Fibroblast of lung (primary cell): ENCODE measurements around the gene OR2A1. TPM values are rescaled to one million over a fixed set of nuclear protein-coding genes. Genes with fewer than 3 reads are reported as not detected.
"Not testable (repeated sequence)": the region's sequence is repeated elsewhere in the genome, so short reads cannot be mapped to it uniquely, and the experiment has no call there.

Experiments
- DNase-seq, 2 donors: peaks; one replicate each; pipeline versions ENCODE4 v3.0.0 to v3.0.0-alpha.2; 2010; ENCODE audit warnings: low read depth in 2 of 2
- H2AFZ ChIP-seq: 2 replicates; pipeline ENCODE4 v1.5.1; 2012; ENCODE audit warnings: low read length, control low read depth, inconsistent platforms
- H3K27ac ChIP-seq: 2 replicates; pipeline ENCODE4 v1.5.1; 2011; ENCODE audit warnings: low read length, control low read depth; ENCODE audit not compliant: insufficient read depth
- H3K27me3 ChIP-seq: 2 replicates; pipeline ENCODE4 v1.5.1; 2011; ENCODE audit warnings: mild to moderate bottlenecking, low read length; ENCODE audit not compliant: control insufficient read depth, insufficient read depth
- H3K36me3 ChIP-seq: 2 replicates; pipeline ENCODE4 v1.5.1; 2011; ENCODE audit warnings: low read length; ENCODE audit not compliant: control insufficient read depth, insufficient read depth
- H3K4me1 ChIP-seq: 2 replicates; pipeline ENCODE4 v1.5.1; 2011; ENCODE audit warnings: low read length; ENCODE audit not compliant: control insufficient read depth, insufficient read depth; ENCODE audit errors: extremely low read depth
- H3K4me2 ChIP-seq: 2 replicates; pipeline ENCODE4 v1.5.1; 2011; ENCODE audit warnings: low read length, control low read depth; ENCODE audit not compliant: insufficient read depth; ENCODE audit errors: extremely low read depth
- H3K4me3 ChIP-seq, 4 experiments: fragments of 200-600 bp in 1 of 4; sonication (generic) in 1 of 4; replicated peaks in 1 of 4; 2 replicates each; pipeline ENCODE4 v1.5.1; 2011 to 2016; ENCODE audit warnings: low read length in 4 of 4, low read depth in 3 of 4, mild to moderate bottlenecking in 3 of 4, control low read depth in 2 of 4, inconsistent platforms in 1 of 4, mixed read lengths in 1 of 4; ENCODE audit not compliant: insufficient read depth in 1 of 4; ENCODE audit errors: control extremely low read depth in 1 of 4
- H3K79me2 ChIP-seq: 2 replicates; pipeline ENCODE4 v1.5.1; 2012; ENCODE audit warnings: mild to moderate bottlenecking, low read length, inconsistent platforms; ENCODE audit not compliant: control insufficient read depth, insufficient read depth
- H3K9ac ChIP-seq: 2 replicates; pipeline ENCODE4 v1.5.1; 2011; ENCODE audit warnings: mild to moderate bottlenecking, low read length, control low read depth; ENCODE audit not compliant: insufficient read depth
- H3K9me3 ChIP-seq: 2 replicates; pipeline ENCODE4 v1.5.1; 2012; ENCODE audit warnings: low read depth, low read length; ENCODE audit not compliant: control insufficient read depth, insufficient read depth
- H4K20me1 ChIP-seq: 2 replicates; pipeline ENCODE4 v1.5.1; 2011; ENCODE audit warnings: low read length; ENCODE audit not compliant: control insufficient read depth, insufficient read depth; ENCODE audit errors: extremely low read depth
- polyA plus RNA-seq, 2 donors: library from polyadenylated mRNA; depleted of rRNA in 1 of 2; stranded (reverse) in 1 of 2; unstranded in 1 of 2; fragments of >200 nt; gene quantifications; 2 replicates each; pipeline ENCODE4 v1.2.1, GENCODE V29; 2011 to 2012; ENCODE audit warnings: missing spikeins in 1 of 2
- total RNA-seq: library from RNA; depleted of rRNA; stranded (reverse); fragments of >200 nt; gene quantifications from 2 replicates; pipeline ENCODE4 v1.2.1, GENCODE V29; 2014

The OR2A1 gene
- total and polyA plus RNA-seq, 2 donors (not counting 1 experiment from before 2014, with no cell fraction given), result 0.07 to 0.17 TPM

DNA sequence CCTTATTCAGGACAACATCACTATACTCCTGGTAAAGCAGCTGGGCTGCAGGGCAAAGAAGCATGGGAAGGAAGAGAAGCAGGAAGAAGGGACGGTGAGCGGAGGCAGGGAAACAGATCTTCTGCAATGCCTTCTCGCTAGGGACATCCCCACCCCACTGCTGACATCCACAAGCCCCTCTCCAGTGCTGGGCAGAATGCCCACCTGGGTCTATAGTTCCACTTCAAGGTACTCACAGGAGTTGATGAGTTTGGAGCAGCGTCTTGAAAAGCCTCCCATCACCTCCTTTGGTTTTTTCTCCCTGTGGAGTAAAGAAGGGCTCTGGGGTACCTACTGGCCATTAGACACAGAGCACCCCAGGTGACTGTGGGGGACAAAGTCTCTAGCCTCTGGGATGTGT, 29.7 kb upstream of the OR2A1 start:
- H3K4me1 ChIP-seq, H3K4me2 ChIP-seq, H3K9ac ChIP-seq, H3K27ac ChIP-seq, H3K9me3 ChIP-seq, H4K20me1 ChIP-seq, H3K79me2 ChIP-seq, H2AFZ ChIP-seq, DNase-seq, H3K27me3 ChIP-seq, H3K4me3 ChIP-seq, H3K36me3 ChIP-seq: not testable (repeated sequence)

- H3K79me2 ChIP-seq, H3K4me3 ChIP-seq, H3K27ac ChIP-seq, H2AFZ ChIP-seq, H3K27me3 ChIP-seq, DNase-seq, H3K9ac ChIP-seq, H3K36me3 ChIP-seq, H4K20me1 ChIP-seq, H3K4me2 ChIP-seq, H3K4me1 ChIP-seq, H3K9me3 ChIP-seq: not testable (repeated sequence)
These were observed 28.5 kb upstream of the OR2A1 start for GRCh38 chr7:144283716-144284115.

DNA sequence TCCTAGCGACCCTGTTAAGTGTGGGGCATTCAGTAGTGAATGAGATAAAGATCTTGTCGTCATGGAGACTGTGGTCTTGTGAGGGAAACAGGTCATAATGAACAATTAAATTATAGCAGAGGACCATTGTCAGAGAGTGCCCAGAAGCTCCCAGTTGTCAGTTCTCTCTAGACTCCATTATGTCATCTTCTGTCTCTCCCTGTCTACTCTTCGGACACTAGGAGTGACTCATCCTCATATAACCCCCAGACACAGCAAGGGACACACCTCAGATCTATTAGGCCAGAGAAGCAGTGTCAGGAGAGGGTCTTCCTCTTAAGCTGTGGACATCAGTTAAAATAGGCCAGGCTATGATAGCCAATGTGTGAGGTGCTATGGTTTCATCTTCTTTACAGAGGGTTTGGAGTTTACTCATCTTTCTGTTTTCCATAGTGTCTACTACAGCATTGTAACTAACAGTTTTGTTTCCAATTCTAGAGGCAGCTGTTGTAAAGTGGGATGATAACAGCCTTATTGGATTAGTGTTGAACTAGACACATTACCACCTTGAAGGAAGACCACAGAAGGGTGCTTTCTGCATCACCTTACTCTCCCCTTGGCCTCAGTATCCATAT, 24.9 kb upstream of the OR2A1 start:
- H3K4me1 ChIP-seq, H3K9me3 ChIP-seq, H2AFZ ChIP-seq, H3K79me2 ChIP-seq, H3K4me2 ChIP-seq, H3K27me3 ChIP-seq, H3K36me3 ChIP-seq, H3K4me3 ChIP-seq, H4K20me1 ChIP-seq, H3K9ac ChIP-seq, DNase-seq, H3K27ac ChIP-seq: not testable (repeated sequence)

DNA sequence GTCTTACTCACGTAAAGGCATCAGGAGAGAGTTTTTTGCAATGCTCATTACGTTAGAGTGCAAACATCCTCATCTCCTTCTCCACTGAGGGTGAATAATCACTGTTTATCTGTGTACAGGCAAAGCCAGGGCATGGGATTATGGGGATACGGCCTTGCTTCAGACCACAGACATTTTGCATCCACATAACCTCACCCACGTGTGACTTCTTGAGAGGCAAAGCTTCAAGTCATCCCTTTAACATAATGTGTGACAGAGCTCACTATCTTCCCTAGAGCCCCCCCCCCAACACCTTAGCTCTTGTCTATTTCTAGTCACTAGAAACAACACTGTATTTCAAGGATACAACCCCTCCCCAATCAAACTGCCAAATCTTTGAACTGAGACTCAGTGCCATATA, 20.6 kb upstream of the OR2A1 start:
- H3K79me2 ChIP-seq, H3K9me3 ChIP-seq, H3K27me3 ChIP-seq, H3K4me1 ChIP-seq, H3K27ac ChIP-seq, H3K4me3 ChIP-seq, H3K4me2 ChIP-seq, H3K36me3 ChIP-seq, H3K9ac ChIP-seq, H2AFZ ChIP-seq, H4K20me1 ChIP-seq: not testable (repeated sequence)
- peak in 1 of 2 donors; percentile 0 for DNase-seq

DNA sequence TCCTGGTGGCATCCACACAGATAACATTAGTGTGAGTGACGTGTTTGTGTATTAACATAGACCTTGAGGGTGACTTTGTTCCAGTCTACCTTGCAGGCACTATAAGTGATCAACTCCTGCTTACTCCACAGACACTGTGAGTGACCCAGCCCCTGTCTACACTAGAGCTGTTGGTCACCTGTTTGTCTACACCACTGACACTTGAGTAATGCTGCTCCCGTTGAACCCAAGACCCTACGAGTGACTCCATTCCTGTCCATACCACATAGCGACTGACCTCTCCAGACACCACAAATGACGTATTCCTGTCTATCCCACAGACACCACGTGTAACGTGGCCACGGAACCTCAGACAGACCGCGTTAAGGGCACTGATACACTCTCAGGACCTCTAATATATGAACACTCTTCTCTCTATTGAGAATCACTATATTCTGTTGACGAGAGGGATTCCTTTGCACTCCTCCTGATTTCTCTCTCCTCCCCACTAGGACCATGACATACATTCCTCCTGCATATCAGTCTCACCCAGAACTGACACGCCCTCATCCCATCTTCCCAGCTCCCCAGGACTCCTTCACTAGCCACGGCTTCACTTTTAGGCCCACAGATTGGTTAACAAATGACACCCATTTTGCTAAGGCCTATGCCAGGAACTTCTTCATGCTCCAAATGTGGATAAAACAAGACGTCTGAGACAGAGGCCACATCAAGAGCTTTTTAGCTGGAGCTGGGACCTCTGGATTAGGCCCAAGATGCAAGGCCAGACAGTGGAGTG, 19.6 kb upstream of the OR2A1 start:
- not testable (repeated sequence) for H3K27ac ChIP-seq, H3K4me2 ChIP-seq, H3K9me3 ChIP-seq, H3K4me3 ChIP-seq, H3K9ac ChIP-seq, H3K27me3 ChIP-seq, H3K4me1 ChIP-seq, H4K20me1 ChIP-seq, DNase-seq, H2AFZ ChIP-seq, H3K79me2 ChIP-seq, H3K36me3 ChIP-seq

- not testable (repeated sequence) for H3K27ac ChIP-seq, H3K79me2 ChIP-seq, H3K9me3 ChIP-seq, H4K20me1 ChIP-seq, H2AFZ ChIP-seq, H3K4me1 ChIP-seq, H3K4me2 ChIP-seq, H3K36me3 ChIP-seq, DNase-seq, H3K4me3 ChIP-seq, H3K27me3 ChIP-seq, H3K9ac ChIP-seq
These were observed 18.3 kb upstream of the OR2A1 start for GRCh38 chr7:144293794-144294499.
